ENCODE results near the gene LRRC38.
"Not testable (repeated sequence)": the region's sequence is repeated elsewhere in the genome, so short reads cannot be mapped to it uniquely, and the experiment has no call there.

LRRC38 gene

DNA sequence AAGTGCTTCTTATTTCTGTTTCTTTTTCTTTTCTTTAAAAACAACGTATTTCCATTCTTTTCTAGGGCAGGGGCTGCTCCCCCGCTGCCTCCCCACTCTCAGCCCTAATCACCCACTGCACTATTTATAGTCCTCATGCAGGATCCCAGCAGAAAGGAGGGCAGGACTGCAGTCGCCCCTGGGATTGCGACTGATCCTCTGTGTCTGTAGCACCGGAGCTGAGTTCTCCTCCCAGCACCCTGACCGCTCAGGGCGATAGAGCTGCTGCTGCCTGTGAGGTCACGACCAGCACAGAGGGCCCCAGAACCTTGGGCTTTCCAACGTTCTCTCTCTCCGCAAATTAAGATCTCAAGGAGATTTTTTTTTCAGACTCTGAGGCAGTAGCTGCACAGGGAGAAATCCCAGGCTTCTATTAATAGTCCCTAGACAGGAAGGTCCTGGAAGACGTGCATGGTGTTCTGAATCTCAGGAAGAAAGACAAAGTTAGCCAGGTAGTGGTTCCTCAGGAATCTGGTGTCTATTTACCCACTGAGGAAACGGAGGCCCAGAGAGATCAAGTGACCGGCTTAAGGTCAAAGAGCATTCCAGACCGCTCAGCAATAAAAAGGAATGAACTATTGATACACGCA is 56.8 kb downstream of the LRRC38 start:
- DNase-seq = no peak

DNA sequence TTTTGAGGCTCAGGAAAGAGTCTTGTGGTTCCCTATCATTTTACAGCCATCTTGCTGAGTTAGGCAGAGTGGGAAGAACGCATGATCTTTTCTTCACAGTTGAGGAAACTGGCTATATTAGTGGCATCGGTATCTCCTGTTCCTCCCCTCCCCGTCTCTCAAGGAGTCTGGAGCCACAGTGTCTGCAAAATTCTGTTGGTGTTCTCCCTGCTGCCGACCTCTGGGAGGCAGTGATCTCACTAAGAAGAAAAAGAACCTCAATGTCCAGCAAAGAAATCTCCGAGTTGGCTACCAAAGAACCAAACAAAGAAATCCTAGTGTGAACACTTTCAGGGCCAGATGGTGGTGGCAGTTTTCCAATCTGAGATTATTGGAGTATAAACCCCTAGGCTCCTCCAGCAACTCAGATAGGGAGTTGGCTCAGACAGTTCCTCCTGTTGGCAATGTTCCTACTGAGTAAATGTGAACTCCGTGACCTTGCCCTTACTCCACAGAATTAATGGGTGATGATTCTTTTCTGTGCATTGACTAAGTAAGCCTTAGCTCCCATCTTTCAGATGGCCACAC is 62.3 kb downstream of the LRRC38 start:
- no peak for DNase-seq

DNA sequence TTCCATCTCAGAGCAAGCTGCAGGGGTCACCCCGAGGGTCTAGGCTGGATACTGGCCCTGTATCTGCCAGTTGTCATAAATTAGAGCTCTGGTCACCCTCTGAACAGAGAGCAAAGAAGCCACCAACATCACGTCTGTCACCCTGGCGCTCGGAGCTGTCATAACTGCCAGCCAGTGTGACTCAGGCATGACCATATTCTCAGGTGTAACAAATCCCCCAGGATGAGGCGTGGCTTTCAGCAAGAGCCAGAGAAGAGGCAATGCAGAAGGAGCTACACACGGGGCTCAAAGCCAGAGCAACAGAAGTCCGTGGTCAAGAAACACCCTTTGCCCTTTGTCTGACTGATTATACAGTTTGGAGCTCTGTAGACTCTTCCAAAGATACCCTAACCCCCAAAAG is 63.6 kb downstream of the LRRC38 start:
- DNase-seq = no peak

DNA sequence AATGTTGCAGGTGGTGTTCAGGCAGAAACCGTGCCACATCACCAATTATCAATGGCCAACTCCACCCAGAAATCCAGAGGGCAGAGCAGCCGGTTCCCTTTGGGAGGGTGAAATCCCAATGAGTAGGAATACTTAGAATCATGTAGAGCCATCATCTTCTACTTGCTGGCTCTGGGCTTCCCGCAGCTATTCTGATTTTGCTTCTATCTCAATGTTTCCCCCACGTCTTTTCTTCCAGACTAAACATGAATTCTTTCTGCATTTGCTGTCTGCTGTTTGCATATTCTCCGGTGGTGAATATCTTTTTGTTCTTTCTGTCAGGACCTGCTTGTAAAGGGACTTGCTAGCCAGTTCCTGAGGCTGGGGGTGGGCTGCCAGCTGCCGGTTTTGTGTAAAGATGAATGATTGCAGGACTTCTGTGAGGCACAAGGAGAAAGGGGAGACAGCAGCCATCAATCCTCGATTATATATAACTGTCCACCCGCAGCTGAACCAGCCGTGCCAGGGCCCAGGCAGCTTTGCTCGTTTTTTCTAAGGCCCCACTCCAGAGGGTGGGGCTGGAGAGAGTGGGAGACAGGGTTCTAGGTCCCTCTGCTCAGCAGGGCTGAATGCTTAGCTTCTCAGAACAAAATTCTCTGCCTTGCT is 70.3 kb downstream of the LRRC38 start:
- DNase-seq = no peak

DNA sequence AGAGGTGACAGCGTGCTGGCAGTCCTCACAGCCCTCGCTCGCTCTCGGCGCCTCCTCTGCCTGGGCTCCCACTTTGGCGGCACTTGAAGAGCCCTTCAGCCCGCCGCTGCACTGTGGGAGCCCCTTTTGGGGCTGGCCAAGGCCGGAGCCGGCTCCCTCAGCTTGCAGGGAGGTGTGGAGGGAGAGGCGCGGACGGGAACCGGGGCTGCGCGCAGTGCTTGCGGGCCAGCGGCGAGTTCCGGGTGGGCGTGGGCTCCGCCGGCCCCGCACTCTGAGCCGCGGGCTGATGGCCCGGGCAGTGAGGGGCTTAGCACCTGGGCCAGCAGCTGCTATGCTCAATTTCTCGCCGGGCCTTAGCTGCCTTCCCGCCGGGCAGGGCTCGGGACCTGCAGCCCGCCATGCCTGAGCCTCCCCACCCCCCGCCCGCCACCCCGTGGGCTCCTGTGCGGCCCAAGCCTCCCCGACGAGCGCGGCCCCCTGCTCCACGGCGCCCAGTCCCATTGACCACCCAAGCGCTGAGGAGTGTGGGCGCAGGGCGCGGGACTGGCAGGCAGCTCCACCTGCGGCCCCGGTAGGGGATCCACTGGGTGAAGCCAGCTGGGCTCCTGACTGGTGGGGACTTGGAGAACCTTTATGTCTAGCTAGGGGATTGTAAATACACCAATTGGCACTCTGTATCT is 74.6 kb downstream of the LRRC38 start:
- DNase-seq = not testable (repeated sequence)

DNA sequence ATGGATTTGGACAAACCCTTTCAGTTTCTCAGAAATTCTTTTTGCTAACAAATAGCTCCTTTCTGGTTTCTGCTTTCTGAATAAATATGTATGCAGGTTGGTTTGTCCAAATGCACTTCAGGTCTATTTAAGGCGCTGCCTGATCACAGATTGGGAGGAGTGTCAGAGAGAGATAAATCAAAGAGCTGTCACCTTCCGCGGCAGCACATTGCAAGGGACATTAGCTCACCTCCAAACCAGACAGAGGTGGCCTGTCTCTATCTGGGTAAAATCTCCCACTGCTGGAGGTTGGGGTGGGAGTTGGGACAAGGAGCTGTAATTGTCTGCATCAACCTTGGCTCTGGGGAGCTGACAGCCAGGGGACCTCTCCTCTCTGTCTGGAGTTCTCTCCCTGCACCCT is 78.3 kb downstream of the LRRC38 start:
- no peak for DNase-seq

DNA sequence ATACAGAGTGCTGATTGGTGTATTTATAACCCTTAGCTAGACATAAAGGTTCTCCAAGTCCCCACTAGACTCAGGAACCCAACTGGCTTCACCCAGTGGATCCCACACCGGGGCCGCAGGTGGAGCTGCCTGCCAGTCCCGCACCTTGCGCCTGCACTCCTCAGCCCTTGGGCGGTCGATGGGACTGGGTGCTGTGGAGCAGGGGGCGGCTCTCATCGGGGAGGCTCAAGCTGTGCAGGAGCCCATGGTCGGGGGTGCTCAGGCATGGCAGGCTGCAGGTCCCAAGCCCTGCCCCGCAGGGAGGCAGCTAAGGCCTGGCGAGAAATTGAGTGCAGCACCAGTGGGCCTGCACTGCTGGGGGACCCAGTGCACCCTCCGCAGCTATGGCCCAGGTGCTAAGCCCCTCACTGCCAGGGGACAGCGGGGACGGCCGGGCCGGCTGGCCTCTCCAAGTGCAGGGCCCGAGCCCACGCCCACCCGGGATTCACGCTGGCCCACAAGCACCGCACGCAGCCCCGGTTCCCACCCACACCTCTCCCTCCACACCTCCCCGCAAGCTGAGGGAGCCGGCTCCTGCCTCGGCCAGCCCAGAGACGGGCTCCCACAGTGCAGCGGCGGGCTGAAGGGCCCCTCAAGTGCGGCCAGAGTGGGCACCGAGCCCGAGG is 80.0 kb downstream of the LRRC38 start:
- not testable (repeated sequence) for DNase-seq

DNA sequence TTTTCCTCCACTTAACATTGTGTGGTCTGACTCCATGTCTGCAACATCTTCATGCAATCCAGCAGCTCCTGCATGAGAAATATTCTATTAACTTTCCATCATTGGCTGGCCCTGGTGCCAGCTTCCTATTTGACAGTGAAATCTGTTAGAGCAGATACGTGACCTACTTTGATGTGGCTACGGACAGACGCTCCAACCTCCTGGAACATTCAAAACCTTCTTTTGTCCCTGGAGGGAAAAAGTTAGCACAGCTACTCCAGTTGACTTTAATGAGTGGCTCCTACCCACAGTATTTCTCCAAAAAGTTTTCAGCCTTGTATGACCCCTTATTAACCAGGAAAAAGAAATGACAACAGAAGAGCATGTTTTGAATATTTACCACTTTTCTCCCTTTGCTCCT is 81.6 kb downstream of the LRRC38 start:
- DNase-seq = no peak

DNA sequence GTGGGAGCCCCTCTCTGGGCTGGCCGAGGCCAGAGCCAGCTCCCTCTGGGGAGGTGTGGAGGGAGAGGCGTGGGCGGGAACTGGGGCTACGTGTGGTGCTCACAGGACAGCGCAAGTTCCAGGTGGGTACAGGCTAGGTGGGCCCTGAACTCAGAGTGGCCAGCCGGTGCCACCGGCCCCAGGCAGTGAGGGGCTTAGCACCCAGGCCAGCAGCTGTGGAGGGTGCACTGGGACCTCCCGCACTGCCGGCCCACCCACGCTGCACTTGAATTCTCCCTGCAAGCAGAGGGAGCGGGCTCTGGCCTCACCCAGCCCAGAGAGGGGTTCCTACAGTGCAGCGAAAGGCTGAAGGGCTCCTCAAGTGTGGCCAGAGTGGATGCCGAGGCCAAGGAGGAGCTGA is 83.3 kb downstream of the LRRC38 start:
- DNase-seq = no peak
